T47D (cell line): ENCODE results near the gene NHS.

Experiments used
- DNase-seq, 2 experiments: peaks; one replicate each; pipeline versions ENCODE4 v3.0.0 to v3.0.0-alpha.2; 2011 to 2012; ENCODE audit warnings: low read depth in 1 of 2, low spot score in 1 of 2
- JUND ChIP-seq: IDR thresholded peaks from 2 replicates; pipeline ENCODE4 v1.6.1; 2012; ENCODE audit warnings: low read depth
- in situ Hi-C: cut with HindIII; loops from 2 replicates; pipeline ENCODE4 v1.10.0; 2016; ENCODE audit warnings: low sequenced_read_pairs, low pct_unique_long_range_greater_than_20kb

NHS gene

DNA sequence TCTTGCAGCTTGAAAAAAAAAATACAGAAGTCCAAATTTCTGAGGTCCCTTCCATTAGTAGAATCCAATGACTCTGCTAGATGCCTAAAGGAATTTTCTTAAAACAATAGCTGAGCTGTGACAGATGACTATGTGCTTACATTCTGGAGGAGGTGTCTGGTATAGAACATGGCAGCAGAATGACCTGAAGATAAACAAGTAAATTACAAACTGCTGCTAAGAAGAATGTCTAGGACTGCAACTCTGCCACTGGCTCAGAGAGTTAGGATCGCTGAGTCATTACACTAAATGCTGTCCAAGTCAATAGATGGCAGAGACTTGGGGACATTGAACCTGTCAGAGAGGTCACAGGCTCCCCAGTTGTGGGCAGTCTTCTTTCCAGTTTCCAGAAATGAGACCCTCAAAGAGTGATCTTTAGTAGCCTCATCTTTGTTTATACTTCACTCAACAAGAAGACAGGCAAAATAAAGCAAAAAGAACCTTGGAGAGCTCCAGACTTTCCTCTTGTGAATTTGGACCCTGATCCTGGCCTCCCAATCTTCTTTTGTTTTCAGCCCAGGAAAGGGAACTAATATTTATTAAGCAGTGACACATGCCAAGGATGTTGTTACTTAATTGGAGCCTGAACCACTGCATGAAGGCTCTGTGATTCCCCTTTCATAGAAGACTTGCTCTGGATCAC lies 305.9 kb downstream of the NHS start:
- no peak for DNase-seq
- no peak for TF ChIP-seq JUND
- in situ Hi-C loops: no loop called here

GRCh38 chrX:17682259-17682658 lies 307.3 kb downstream of the NHS start:
- DNase-seq: no peak
- no peak for TF ChIP-seq JUND
- in situ Hi-C loops: no loop called here

DNA sequence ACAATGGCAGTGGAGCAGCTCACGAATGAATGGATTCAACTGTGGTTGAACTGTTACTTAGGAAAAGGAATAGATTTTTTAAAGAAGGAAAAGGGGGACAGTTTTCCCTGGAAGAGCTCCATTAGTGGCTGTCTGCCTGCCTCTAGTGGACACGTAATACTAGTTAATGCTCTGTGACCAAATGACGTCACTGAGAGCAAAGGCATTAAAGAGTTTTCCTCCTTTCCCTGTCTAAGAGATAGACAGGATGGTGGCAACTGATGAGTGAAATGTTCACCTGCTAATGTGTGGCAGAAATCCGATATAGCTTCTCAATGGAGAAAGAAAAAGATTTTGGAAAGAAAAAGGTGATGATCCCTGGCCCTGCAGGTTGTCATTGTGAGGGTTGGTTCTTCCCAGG lies 310.0 kb downstream of the NHS start:
- no peak for TF ChIP-seq JUND
- DNase-seq: no peak
- in situ Hi-C loops: no loop called here

- in situ Hi-C loops: no loop called here
- no peak for TF ChIP-seq JUND
- DNase-seq: no peak
Observed at GRCh38 chrX:17687648-17688047, 312.6 kb downstream of the NHS start.

DNA sequence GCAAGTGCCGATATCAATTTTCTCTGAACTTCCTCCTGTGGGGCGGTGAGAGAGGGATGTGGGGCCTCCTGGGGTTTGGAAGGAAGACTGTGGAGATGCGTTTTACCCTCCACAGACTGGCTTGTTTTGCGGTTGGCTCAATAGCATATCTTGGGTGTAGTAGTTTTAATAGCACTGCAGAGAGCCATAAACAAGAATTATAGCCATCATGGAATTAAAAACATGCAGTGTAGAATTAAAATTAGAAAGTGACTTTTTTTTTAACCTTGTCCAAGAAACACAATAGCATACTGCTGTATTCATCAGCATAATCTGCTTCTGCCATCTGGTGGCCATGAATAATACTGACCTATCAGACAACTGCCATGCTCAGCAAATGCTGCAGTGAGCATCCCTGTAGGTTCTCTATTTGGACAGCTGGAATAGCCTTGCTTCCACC lies 315.0 kb downstream of the NHS start:
- in situ Hi-C loops: no loop called here
- DNase-seq: peak; percentile 38 to 70
- TF ChIP-seq JUND: no peak

GRCh38 chrX:17692709-17693346 lies 317.8 kb downstream of the NHS start:
- no peak for TF ChIP-seq JUND
- in situ Hi-C loops: no loop called here
- peak in 1 of 2 experiments; percentile 25 for DNase-seq

DNA sequence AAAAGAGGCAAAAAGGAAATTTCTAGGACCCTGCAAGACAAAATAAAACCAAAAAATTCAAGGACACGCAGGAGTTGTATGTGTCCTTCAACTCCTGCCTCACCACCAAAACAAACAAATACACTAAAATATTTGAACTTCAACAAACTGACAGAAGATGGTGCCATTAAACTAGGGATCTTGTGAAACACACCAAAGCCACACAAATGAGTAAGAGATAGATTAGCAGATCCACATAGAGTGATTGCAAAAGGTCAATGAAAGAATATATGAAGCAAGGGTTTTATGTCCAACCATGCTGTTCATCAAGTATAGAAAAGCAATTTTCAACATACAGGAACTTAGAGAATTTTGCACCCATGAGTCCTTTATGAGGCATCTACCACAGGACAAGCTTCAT lies 322.2 kb downstream of the NHS start:
- in situ Hi-C loops: no loop called here
- peak in 1 of 2 experiments; percentile 59 for DNase-seq
- no peak for TF ChIP-seq JUND

DNA sequence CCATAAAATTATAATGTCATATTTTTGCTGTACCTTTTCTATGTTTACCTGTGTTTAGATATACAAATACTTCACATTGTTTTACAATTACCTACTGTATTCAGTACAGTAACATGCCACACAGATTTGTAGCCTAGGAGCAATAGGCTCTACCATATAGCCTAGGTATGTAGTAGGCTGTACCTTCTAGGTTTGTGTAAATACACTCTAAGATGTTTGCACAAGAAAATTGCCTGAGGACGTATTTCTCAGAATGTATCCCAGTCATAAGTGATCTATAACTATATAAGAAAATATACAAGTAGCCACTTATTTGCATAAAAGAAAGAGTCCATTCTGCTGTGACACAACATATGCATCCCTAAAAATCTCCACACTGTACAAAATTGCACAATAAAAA lies 326.0 kb downstream of the NHS start:
- peak in 1 of 2 experiments; percentile 62 for DNase-seq
- TF ChIP-seq JUND: no peak
- in situ Hi-C loops: no loop called here

DNA sequence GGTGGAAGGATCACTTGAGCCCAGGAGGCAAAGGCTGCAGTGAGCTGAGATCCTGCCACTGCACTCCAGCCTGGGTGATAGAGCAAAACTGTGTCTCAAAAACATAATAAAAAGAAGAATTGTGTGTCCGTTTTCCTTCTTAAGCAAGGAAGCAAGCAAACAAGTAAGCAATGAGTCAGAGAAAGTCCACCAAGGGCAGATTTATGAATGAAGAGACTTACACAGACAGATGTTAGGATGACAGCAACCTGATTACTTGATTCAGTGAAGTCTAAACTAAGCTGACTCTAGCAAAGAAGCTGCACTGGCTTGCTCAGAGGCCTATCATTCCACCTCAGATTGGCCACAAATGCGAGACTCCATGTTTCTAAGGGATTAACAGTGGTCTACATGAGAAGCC lies 328.2 kb downstream of the NHS start:
- DNase-seq: no peak
- in situ Hi-C loops: no loop called here
- TF ChIP-seq JUND: no peak

DNA sequence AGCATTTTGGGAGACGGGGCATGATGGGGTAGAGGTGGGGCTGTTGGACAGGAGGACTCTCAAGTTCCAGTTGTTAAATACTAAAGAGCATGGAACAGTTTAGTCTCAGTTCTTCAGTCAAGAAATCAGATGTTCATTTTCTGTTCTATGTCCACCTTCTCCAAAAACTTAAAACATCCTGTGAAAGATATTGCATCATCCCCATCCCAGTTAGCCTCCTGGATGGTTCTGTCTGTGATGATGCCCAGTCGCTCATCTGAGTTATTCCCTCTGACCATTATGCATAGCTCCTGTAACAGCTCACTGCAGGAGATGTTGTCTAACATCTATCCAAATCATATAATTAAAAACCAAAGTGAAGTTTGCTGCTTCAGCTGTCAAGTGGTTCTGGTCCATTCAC lies 330.2 kb downstream of the NHS start:
- TF ChIP-seq JUND: no peak
- no peak for DNase-seq
- in situ Hi-C loops: no loop called here

DNA sequence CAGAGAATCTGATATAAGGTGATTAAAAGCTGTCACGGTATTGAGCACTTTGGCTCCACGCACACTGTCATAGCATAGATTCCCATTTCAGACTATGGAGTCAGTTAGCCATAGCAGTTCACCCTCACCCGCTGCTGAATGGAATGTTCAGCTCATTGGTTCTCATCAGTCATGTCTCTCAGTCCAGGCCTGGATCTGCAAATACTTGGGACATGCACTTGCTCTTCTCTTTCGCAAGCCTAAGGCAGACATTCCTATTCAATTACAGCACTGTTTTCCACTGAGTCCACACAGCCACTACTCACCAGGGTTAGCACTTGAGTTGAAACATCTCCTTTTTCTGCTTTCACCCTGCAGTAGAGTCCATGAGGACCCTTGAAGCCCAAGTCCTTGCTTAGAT lies 331.7 kb downstream of the NHS start:
- in situ Hi-C loops: no loop called here

GRCh38 chrX:17707731-17708130 lies 332.7 kb downstream of the NHS start:
- TF ChIP-seq JUND: no peak
- in situ Hi-C loops: no loop called here
- no peak for DNase-seq

More for the DNA sequence above, 331.7 kb downstream of the NHS start:
- peak; percentile 16 to 56 for DNase-seq
- TF ChIP-seq JUND: no peak

DNA sequence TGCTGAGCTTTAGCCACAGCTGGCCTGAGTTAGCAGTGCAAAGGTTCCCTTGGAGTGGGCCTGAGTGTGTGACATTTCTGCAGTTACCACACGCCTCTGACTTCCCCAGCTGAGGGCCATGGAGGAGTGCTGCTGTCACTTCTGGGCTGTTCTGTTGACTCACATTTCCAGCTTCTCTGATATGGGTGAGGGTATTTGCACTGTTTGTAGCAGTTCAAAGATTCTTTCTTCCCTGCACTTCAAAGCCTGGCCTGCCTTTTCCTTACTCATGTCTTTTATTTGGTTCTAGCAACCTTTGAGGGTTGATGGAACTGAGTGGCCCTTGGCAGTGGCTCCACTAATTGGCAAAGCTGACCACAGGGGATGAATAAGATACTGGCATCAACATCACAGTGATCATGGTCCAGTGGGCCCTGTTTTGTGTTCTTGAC lies 335.9 kb downstream of the NHS start:
- in situ Hi-C loops: no loop called here
- no peak for DNase-seq
- TF ChIP-seq JUND: no peak
